ENCODE data around the gene TADA2A. TPM values are rescaled to one million over a fixed set of nuclear protein-coding genes. Genes with fewer than 3 reads are reported as not detected.
A peak's percentile ranks its signal among the peaks of the same experiment; 100 is the strongest.

TADA2A gene
- total RNA-seq, 1 experiment from 2014 or later = 25.2 TPM

GRCh38 chr17:37523715-37524219, 117.1 kb downstream of the TADA2A start:
- intact Hi-C loops (cut with micrococcal nuclease; ENCODE audit: unreplicated experiment) = no loop called here
- no peak overlapping the region for H3K4me3 ChIP-seq
- H3K4me1 ChIP-seq (replicated peaks; ENCODE audit: insufficient read depth) = no peaks in the 10 kb centered on the region
- H3K9me3 ChIP-seq (ENCODE audit: insufficient read depth, low read depth) = no peaks in the 10 kb centered on the region
- no TSS peak for BruUV-seq (replicated peaks)
- H3K36me3 ChIP-seq (ENCODE audit: low read depth) = no peaks in the 10 kb centered on the region
- TF ChIP-seq EZH2 (IDR thresholded peaks at IDR 0.05; ENCODE audit: low read depth) (no peak), CTCF (conservative IDR thresholded peaks at IDR 0.05) (no peak)
- no peak overlapping the region for H3K4me2 ChIP-seq
- no peaks in the 10 kb centered on the region for H3K79me2 ChIP-seq (ENCODE audit: low read depth)
- DNase-seq = no peak
- H3K27ac ChIP-seq = no peak overlapping the region
- POLR2A ChIA-PET (ENCODE audit: unreplicated experiment) = no interaction called here
- no peaks in the 10 kb centered on the region for H3F3A ChIP-seq (ENCODE audit: insufficient read depth, low read depth)
- no peaks in the 10 kb centered on the region for H3K27me3 ChIP-seq (ENCODE audit: insufficient read depth, low read depth)
- CTCF ChIA-PET = no interaction called here
- no peak overlapping the region for H2AFZ ChIP-seq
- no peaks in the 10 kb centered on the region for H3K9me2 ChIP-seq (ENCODE audit: insufficient read depth)
- no peaks in the 10 kb centered on the region for H4K20me1 ChIP-seq (ENCODE audit: insufficient read depth)

- DNase-seq = peak in 1 of 2 experiments; percentile 12
- Histone ChIP-seq H3K27ac (no peak overlapping the region), H3K4me3 (no peak overlapping the region), H3K27me3 (ENCODE audit: insufficient read depth, low read depth) (no peaks in the 10 kb centered on the region), H3F3A (ENCODE audit: insufficient read depth, low read depth) (no peaks in the 10 kb centered on the region), H3K9me3 (ENCODE audit: insufficient read depth, low read depth) (no peaks in the 10 kb centered on the region), H3K9me2 (ENCODE audit: insufficient read depth) (no peaks in the 10 kb centered on the region), H2AFZ (no peak overlapping the region), H3K4me2 (no peak overlapping the region), H3K79me2 (ENCODE audit: low read depth) (no peaks in the 10 kb centered on the region), H3K36me3 (ENCODE audit: low read depth) (no peaks in the 10 kb centered on the region), H3K4me1 (replicated peaks; ENCODE audit: insufficient read depth) (no peaks in the 10 kb centered on the region), H4K20me1 (ENCODE audit: insufficient read depth) (no peaks in the 10 kb centered on the region)
- ChIA-PET CTCF (interaction anchor here (0.7 kb wide), 1 partner anchor 289 kb away, joined by 3 read pairs; no protein-coding TSS in a partner anchor), POLR2A (ENCODE audit: unreplicated experiment) (interaction anchor here (0.5 to 0.7 kb wide), 2 partner anchors 83 to 289 kb away, joined by 3 read pairs; no protein-coding TSS in a partner anchor)
- BruUV-seq (replicated peaks) = no TSS peak
- TF ChIP-seq CTCF (conservative IDR thresholded peaks at IDR 0.05) (peak; percentile 86), EZH2 (IDR thresholded peaks at IDR 0.05; ENCODE audit: low read depth) (no peak)
- intact Hi-C loops (cut with micrococcal nuclease; ENCODE audit: unreplicated experiment) = loop anchor here (5.0 kb wide), 1 partner anchor 290 kb away; no protein-coding TSS in a partner anchor
Measured at GRCh38 chr17:37527249-37527851, 120.7 kb downstream of the TADA2A start.

Other genes starting within 250 kb of the TADA2A start
- gene C17orf78, start 30.9 kb upstream of the TADA2A start, total RNA-seq (2021) = not detected in 2 replicates
- gene ACACA, start 50 bp upstream of the TADA2A start, total RNA-seq (2021) = 125 and 185 TPM in 2 replicates
- gene DUSP14, start 83.0 kb downstream of the TADA2A start, total RNA-seq (2021) = 17.1 and 23.3 TPM in 2 replicates
- gene SYNRG, start 202.5 kb downstream of the TADA2A start, total RNA-seq (2021) = 18.7 and 28.9 TPM in 2 replicates
- 23.5 and 31.8 TPM in 2 replicates for gene DDX52, start 236.6 kb downstream of the TADA2A start, total RNA-seq (2021)

Data from PC-9 (cell line).